K562 (cell line): Measurements from ENCODE around the gene NOSIP.

Experiments
- C11orf30 ChIP-seq: fragments of 450-650 bp; IDR thresholded peaks from 2 replicates; pipeline ENCODE4 v1.6.1; 2016; ENCODE audit warnings: low read depth, mild to moderate bottlenecking
- CTCF ChIP-seq, 3 experiments: IDR thresholded peaks in 2 of 3; conservative IDR thresholded peaks in 1 of 3; 2 replicates each; pipeline ENCODE4 v1.5.1; 2011 to 2012; ENCODE audit warnings: low read length in 3 of 3, mild to moderate bottlenecking in 3 of 3, control low read depth in 2 of 3, improper control_type of control experiment in 1 of 3, inconsistent platforms in 1 of 3, low read depth in 1 of 3, mixed read lengths in 1 of 3, moderate library complexity in 1 of 3; ENCODE audit not compliant: insufficient read depth in 2 of 3
- ELF4 ChIP-seq: fragments of 450-650 bp; formaldehyde crosslinking; IDR thresholded peaks from 2 replicates; pipeline ENCODE4 v1.4.0; 2022; ENCODE audit warnings: missing genetic modification characterization
- HNRNPK ChIP-seq: fragments of 200-400 bp; formaldehyde crosslinking; IDR thresholded peaks from one replicate; pipeline ENCODE4 v1.6.1; 2018; ENCODE audit warnings: mild to moderate bottlenecking, low read depth, low read length; ENCODE audit not compliant: poor library complexity, severe bottlenecking
- JUN ChIP-seq, 2 experiments: sonication (generic) in 1 of 2; formaldehyde crosslinking in 1 of 2; IDR thresholded peaks; 2 replicates each; pipeline versions ENCODE4 v1.6.1 to v1.8.0; 2012 to 2022; ENCODE audit warnings: borderline replicate concordance in 2 of 2, mild to moderate bottlenecking in 2 of 2, improper control_type of control experiment in 1 of 2, low read depth in 1 of 2, low read length in 1 of 2, missing genetic modification reagents in 1 of 2
- JUND ChIP-seq, 2 experiments: IDR thresholded peaks; 2 replicates in 1 of 2; 3 replicates in 1 of 2; pipeline ENCODE4 v1.6.1; 2011; ENCODE audit warnings: borderline replicate concordance in 2 of 2, low read depth in 2 of 2, low read length in 2 of 2, improper control_type of control experiment in 1 of 2, missing biosample characterization in 1 of 2, missing genetic modification characterization in 1 of 2, missing genetic modification reagents in 1 of 2
- MYC ChIP-seq, 2 experiments: fragments of 250-450 bp in 1 of 2; sonication (Bioruptor Pico) in 1 of 2; IDR thresholded peaks; 2 replicates each; pipeline versions ENCODE4 v1.5.1 to v1.6.1; 2012 to 2021; ENCODE audit warnings: low read depth in 2 of 2, borderline replicate concordance in 1 of 2, improper control_type of control experiment in 1 of 2, low read length in 1 of 2, mild to moderate bottlenecking in 1 of 2, moderate library complexity in 1 of 2
- NCOR1 ChIP-seq: fragments of 450-650 bp; IDR thresholded peaks from 2 replicates; pipeline ENCODE4 v1.6.1; 2016; ENCODE audit warnings: mild to moderate bottlenecking, moderate library complexity
- NFIX ChIP-seq: fragments of 250-450 bp; sonication (Bioruptor Pico); IDR thresholded peaks from 2 replicates; pipeline ENCODE4 v1.4.0; 2020; ENCODE audit warnings: low read depth, mild to moderate bottlenecking, moderate library complexity
- NR3C1 ChIP-seq: sonication (generic); formaldehyde crosslinking; IDR thresholded peaks from 2 replicates; pipeline ENCODE4 v1.8.1; 2022; ENCODE audit warnings: missing genetic modification reagents
- PTBP1 ChIP-seq: fragments of 200-400 bp; formaldehyde crosslinking; IDR thresholded peaks from 2 replicates; pipeline ENCODE4 v1.6.1; 2017; ENCODE audit warnings: low read depth, low read length
- RAD21 ChIP-seq, 2 experiments: fragments of 250-450 bp in 1 of 2; fragments of 450-650 bp in 1 of 2; sonication (Bioruptor Pico) in 1 of 2; formaldehyde crosslinking in 1 of 2; IDR thresholded peaks in 1 of 2; conservative IDR thresholded peaks in 1 of 2; 2 replicates each; pipeline versions ENCODE4 v1.4.0 to v1.8.0; 2020 to 2022; ENCODE audit warnings: mild to moderate bottlenecking in 2 of 2, moderate library complexity in 1 of 2
- RNF2 ChIP-seq: sonication (generic); IDR thresholded peaks from 2 replicates; pipeline ENCODE4 v1.6.1; 2016
- TF ChIP-seq, protein P1 (sequence below): sonication (generic); formaldehyde crosslinking; IDR thresholded peaks from 2 replicates; pipeline ENCODE4 v1.8.1; 2023; ENCODE audit warnings: mild to moderate bottlenecking, missing genetic modification reagents, moderate library complexity

GRCh38 chr19:49580264-49581006 lies at the start of gene NOSIP:
- no peak for TF ChIP-seq HNRNPK
- peak; percentile 81 for TF ChIP-seq C11orf30
- TF ChIP-seq JUND (IDR thresholded peaks at IDR 0.05; ENCODE audit: borderline replicate concordance, low read depth, low read length), result peak; percentile 83
- TF ChIP-seq JUND (tag; IDR thresholded peaks at IDR 0.05; ENCODE audit: borderline replicate concordance, low read depth, low read length), result peak; percentile 32; the same call in 1 of the 3 replicates
- TF ChIP-seq MYC (IDR thresholded peaks at IDR 0.05; ENCODE audit: low read depth, low read length), result 0 out of 2 replicates have a peak, but pooled peaks have one; percentile 30
- TF ChIP-seq MYC (CRISPR knock-in tag; IDR thresholded peaks at IDR 0.05; ENCODE audit: borderline replicate concordance, low read depth), result no peak
- TF ChIP-seq RAD21 (CRISPR knock-in tag; conservative IDR thresholded peaks at IDR 0.05 in 1 of 2, IDR thresholded peaks at IDR 0.05 in 1 of 2), result no peak
- TF ChIP-seq NCOR1, result peak; percentile 46; the same call in 1 of the 2 replicates
- peak; percentile 93 for TF ChIP-seq ELF4
- TF ChIP-seq, protein P1, sequence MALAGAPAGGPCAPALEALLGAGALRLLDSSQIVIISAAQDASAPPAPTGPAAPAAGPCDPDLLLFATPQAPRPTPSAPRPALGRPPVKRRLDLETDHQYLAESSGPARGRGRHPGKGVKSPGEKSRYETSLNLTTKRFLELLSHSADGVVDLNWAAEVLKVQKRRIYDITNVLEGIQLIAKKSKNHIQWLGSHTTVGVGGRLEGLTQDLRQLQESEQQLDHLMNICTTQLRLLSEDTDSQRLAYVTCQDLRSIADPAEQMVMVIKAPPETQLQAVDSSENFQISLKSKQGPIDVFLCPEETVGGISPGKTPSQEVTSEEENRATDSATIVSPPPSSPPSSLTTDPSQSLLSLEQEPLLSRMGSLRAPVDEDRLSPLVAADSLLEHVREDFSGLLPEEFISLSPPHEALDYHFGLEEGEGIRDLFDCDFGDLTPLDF (CRISPR knock-in tag), result no peak
- no peak for TF ChIP-seq RNF2
- TF ChIP-seq NFIX (CRISPR knock-in tag), result no peak
- peak; percentile 50; the same call in 1 of the 2 replicates for TF ChIP-seq PTBP1
- no peak for TF ChIP-seq NR3C1
- TF ChIP-seq CTCF (IDR thresholded peaks at IDR 0.05 in 2 of 3, conservative IDR thresholded peaks at IDR 0.05 in 1 of 3; ENCODE audit: insufficient read depth in 2 of 3, low read depth in 1 of 3, low read length in 3 of 3), result 0 out of 6 replicates have a peak, but pooled peaks of 1 of the 3 experiments have one; percentile 13
- peak; percentile 36; the same call in 1 of the 2 replicates for TF ChIP-seq JUN (IDR thresholded peaks at IDR 0.05; ENCODE audit: borderline replicate concordance, low read depth, low read length)
- no peak for TF ChIP-seq JUN (CRISPR knock-in tag; IDR thresholded peaks at IDR 0.05; ENCODE audit: borderline replicate concordance)
